GM18526 (cell line): ENCODE results near the gene CNEP1R1.

Source experiments
- POLR2A ChIP-seq: IDR thresholded peaks from 3 replicates; pipeline ENCODE4 v1.6.1; 2011; ENCODE audit not compliant: insufficient read length; ENCODE audit errors: extremely low read depth

CNEP1R1 gene, protein sequence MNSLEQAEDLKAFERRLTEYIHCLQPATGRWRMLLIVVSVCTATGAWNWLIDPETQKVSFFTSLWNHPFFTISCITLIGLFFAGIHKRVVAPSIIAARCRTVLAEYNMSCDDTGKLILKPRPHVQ

DNA sequence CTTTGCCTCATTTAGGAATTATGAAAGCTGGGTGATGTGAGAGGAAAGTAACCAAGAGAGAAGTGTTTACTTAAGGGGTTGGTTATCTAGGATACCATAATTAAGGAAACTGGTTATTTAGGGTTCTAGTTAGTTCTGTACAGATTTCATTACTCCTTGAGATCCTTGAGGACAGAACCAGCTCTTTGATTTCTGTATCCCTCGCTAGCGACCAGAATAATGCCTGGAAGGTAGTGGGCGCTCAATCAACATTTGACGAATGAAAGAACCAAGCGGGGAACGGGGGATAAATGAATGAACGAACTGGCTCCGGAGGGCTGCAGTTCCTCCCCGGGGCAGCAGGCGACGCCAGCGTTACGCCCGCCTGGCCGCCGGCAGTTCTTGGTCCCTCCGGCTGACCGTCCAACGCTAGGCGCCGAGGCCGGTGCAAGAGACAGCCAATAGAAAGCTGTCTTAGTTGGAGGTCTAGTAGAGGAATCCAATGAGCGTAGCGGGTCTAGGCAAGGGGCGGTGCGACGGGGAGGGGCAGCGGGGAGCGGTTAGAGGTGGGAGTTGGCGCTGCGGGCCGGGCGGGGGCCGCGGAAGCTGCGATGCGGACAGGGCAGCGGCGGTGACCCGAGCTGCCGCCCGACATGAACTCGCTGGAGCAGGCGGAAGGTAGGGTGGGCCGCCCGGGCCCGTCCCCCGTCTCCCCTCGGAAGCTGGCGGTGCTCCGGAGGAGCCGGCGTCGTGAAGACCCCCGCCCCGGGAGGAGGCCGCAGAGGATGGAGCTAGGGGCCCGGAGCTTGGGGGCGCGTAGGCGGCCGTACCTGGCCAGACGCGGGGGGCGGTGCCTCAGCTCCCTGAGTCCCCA, at the start of gene CNEP1R1:
TSS of gene CNEP1R1 (plus strand) at position 542 of the 853 bp plus-strand sequence. CDS start at position 633, 91 bp downstream.
- peak; percentile 53 for TF ChIP-seq POLR2A

DNA sequence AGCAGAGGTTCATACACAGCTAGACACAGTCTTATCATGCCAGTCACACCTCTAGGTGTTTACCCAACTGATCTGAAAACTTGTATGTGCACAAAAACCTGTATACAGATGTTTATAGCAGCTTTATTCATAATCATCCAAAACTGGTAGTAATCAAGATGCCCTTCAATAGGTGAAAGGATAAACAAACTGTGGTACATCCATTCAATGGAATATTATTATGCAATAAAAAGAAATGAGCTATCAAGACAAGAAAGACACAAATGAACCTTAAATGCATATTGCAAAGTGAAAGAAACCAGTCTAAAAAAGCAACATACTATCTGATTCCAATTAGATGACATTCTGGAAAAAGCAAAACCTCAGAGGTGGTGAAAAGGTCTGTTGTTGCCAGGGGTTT, 47.6 kb upstream of the CNEP1R1 start:
- no peak for TF ChIP-seq POLR2A

DNA sequence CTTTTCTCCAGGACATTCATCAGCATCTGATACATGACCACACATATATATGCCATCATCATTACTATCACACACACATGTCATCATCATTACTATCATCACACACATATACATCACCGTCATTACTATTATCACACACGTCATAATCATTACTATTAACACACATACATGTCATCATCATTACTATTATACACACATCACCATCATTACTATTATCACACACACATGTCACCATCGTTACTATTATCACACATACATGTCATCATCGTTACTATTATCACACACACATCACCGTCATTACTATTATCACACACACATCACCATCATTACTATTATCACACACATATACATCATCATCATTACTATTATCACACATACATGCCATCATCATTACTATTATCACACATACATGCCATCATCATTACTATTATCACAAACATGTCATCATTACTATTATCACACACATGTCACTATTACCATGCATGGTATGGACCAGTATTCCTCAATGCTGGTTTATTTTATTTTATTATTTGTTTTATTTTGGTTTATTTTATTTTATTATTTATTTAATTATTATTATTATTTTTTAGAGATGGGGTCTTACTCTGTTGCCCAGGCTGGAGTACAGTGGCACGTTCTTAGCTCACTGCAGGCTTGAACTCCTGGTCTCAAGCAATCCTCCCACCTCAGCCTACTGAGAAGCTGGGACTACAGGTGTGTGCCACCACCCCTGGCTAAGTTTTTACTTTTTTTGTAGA, 46.3 kb upstream of the CNEP1R1 start:
- no peak for TF ChIP-seq POLR2A

DNA sequence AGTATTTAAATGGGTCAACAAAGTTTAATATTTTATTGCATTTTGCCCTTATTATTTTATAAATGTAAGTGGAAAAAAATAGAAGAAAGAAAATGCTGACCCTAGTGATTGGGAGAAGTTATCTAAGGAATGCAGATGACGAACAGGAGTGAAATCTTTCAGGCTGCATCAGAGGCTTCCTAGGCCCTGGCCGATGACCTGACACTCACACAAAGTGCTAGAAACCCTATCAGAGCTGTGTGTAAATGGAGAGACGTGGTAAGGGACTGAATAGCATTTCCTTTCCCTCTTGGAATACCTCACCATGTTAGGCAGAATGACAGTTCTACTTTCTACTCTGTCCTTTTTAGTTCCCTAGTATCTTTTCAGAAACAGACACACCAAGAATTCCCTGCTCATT, 44.9 kb upstream of the CNEP1R1 start:
- TF ChIP-seq POLR2A, result no peak

DNA sequence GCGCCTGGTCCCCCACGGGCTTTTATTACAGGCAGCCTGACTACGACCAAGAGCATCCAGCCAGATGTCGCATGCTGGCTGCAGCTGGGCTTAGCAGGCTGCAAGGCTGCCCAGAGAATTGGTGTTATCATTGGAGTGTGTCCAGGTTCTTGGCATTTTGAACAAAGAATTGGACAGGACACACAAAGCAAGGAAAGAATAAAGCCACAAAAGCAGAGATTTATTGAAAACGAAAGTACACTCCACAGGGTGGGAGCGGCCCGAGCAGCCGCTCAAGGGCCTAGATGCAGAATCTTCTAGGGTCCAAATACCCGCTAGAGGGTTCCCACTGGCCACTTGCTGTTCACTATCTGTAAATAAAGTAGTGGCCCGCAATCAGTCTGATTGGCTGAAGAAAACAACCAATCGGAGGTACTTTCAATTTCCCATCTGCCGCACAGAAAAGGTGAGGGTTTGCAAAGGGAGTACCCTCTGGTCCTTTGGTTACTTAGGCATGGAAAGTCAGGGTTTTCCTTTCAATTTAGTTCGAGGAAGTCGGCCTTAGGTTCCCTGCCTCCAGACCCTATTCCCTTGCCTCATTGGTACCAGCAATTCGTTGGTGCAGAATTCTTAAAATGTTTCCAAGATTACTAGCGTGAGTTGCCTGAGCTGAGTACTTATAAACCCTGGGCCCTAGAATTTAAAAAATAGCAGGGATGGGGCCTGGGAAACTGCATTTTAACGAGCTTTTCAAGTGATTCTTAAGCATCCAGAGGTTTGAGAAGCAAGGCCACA, 38.5 kb upstream of the CNEP1R1 start:
- TF ChIP-seq POLR2A, result no peak

DNA sequence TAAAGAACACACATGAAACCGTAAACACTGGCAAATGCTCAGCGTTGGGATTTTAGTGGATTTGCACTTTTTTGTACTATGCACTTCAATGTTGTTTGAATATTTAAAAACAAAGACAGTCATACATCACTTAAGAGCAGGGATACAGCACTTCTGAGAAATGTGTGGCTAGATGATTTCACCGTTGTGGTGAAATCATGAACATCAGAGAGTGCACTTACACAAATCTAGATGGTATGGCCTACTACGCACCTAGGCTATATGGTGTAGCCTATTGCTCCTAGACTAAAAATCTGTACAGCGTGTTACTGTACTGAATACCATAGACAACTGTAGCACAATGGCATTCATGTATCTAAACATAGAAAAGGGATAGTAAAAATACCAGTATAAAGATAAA, 37.6 kb upstream of the CNEP1R1 start:
- no peak for TF ChIP-seq POLR2A

DNA sequence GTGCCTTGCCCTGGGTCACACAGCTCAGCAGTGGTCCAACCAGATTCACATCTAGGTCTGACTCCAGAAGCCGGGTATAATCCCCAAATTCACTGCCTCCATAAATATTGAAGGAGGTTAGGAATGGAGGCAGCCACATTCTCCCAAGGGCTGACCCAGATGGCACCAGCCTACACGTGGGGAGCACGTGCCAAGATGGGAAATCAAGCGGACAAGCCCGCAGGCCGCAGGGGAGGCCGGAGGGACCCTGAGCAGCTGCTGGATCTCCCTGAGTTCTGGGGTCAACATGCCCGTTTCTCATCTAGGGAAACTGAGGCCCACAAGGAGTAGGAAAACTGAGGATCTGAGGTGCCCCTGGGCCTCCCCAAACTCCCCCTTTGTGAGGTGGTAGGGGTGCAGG, 32.2 kb upstream of the CNEP1R1 start:
- no peak for TF ChIP-seq POLR2A

DNA sequence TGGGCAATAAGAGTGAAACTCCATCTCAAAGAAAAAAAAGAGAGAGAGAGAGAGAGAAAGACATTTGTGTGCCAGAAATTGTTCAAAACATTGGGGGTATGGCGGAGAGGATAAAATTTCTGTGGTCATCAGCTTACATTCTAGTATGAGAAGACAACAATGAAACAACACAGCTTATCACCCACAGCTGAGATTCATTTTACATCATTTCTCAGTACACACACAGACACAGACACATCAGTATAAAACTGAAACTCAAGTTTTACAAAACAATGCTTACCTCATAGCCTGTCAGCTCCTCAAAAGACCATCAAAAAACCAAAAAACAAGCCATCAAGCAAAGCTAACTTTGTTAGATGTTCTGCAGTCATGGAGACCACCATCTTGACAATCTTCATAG, 31.4 kb upstream of the CNEP1R1 start:
- no peak for TF ChIP-seq POLR2A

DNA sequence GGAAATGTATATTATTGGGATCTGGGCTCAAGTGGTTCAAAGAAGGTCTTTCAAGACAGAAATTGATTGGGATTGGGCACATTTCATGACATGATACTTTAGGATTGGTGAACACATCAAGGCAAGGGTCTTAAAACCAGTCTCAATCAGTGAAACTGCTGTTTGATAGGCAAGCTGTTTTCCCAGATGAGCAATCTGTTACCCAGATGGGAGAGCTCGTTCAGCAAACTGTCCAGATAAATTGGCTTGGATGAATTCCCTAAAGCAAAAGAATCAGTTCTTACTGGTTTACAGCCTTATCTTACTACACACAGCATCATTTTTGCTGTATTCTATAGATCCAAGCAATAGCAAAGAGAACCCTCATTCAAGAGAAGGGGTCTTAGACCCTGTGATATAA, 31.0 kb upstream of the CNEP1R1 start:
- TF ChIP-seq POLR2A, result no peak

DNA sequence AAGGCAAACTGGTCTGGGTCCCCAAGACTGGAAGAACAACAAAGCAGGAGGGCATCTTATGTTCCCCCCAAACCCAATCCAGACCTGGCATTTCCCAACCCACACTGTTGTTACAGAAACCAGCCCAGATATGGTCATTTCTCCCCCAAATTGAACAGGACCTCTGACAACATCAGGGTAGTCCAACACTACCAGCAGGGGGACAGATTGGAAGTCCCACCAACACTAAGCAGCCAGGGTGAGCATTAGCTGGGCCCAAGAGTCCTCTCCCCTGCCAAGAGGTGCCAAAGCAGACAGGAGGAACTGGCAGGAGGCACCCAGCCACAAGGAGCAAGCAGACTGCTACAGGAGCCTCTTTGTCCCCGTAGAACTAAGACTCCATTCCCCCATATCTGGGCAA, 29.3 kb upstream of the CNEP1R1 start:
- TF ChIP-seq POLR2A, result no peak

DNA sequence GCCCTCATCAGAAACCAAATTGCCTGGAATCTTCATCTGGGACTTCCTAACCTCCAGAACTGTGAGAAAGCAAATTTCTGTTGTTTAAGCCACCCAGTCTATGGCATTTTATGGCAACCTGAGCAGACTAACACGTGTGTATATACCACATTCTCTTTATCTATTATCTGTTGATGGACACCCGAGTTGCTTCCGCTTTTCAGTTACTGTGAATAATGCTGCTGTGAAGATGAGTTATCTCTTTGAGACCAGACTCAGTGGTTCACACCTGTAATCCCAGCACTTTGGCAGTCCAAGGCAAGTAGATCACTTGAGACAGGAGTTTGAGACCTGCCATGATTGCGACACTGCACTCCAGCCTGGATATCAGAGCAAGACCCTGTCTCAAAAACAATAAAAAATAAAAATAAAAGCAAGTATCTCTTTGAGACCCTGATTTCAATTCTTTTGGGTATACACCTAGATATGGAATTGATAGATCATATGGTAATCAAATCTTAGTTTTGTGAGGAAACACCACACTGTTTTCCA, 27.2 kb upstream of the CNEP1R1 start:
- TF ChIP-seq POLR2A, result no peak

DNA sequence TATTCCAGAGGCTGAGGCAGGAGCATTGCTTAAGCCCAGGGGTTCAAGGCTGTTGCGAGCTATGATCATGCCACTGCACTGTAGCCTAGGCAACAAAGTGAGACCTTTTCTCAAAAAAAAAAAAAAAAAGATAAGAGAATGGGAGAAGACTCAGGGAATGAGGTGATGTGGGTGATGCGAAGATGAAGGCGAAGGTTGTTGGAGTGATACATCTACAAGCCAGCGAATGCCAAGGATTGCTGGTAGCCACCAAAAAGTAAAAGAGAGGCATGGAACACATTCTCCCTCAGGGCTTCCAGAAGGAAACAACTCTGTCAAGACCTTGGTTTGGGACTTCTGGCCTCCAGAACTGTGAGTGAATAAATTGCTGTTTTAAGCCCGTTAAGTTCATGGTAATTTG, 26.0 kb upstream of the CNEP1R1 start:
- no peak for TF ChIP-seq POLR2A

DNA sequence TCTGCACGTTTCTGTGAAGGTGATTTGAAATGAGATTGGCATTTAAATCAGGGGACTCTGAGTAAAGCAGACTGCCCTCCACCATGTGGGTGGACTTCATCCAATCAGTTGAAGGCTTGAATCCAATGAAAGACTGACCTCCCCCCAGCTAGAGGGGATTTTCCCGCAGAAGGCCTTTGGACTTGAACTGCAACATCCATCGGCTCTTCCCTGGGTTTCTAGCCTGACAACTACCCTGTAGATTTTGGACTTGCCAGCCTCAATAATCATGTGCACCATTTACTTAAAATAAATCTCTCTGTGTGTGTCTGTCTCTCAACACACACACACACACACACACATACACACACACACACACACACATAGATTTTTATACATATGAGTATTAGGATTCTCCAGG, 23.9 kb upstream of the CNEP1R1 start:
- TF ChIP-seq POLR2A, result no peak

DNA sequence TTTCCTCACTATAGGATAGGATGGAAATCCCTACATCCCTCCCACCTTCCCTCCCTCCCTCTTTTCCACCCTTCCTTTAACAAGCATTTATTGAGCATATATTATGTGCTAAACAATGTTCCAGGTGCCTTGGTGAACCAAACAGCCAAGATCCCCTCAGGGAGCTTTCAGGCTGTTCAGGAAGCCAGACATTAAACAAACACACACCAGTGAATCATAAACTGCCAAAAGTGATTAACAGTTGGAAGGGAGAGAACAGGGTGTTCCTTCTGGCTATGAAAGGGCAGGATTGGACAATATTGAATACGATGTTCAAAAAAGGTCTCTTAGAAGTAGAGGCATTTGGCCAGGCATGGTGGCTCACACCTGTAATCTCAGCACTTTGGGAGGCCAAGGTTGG, 22.8 kb upstream of the CNEP1R1 start:
- TF ChIP-seq POLR2A, result no peak

DNA sequence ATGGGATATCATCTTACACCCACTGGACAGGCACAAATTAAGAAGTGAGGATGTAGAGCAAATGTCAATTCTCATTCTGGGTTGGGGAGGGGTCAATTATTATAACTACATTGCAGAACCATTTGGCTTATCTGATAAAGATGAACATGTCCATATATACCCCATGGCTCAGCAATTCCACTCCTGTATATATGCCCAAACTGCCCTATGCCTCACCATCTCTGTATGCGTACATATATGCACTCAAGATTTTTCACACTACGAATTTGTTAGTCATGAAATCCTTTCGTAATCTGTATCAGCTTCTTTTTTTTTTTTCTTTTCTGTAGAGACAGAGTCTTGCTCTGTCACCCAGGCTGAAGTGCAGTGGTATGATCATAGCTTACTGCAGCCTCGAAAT, 20.8 kb upstream of the CNEP1R1 start:
- TF ChIP-seq POLR2A, result no peak
